Activated CD8-positive, alpha-beta T cell treated with anti-CD3 and anti-CD28 coated beads for 36 hours (primary cell): ENCODE results near the gene C1orf52. TPM values are rescaled to one million over a fixed set of nuclear protein-coding genes. Genes with fewer than 3 reads are reported as not detected.

Experiments
- ATAC-seq: fragments of 200-7000 bp; cut with Tn5 transposase; one replicate; pipeline ENCODE4 v1.10.0; 2021; ENCODE audit warnings: mild to moderate bottlenecking, moderate library complexity
- CTCF ChIA-PET: fragments of 350-600 bp; sonication (Branson Sonifier 250); formaldehyde crosslinking; loops from one replicate; lab custom pipeline; 2021; ENCODE audit warnings: antibody characterized with exemption; lab: Charles Lee
- POLR2A ChIA-PET: fragments of 350-600 bp; sonication (Branson Sonifier 250); formaldehyde crosslinking; loops from one replicate; lab custom pipeline; 2021; ENCODE audit warnings: antibody characterized with exemption; lab: Charles Lee
- DNase-seq: peaks from one replicate; pipeline ENCODE4 v3.0.0-alpha.2; 2020
- H3K27ac Mint-ChIP-seq: one replicate; pipeline ENCODE4 v1.8.0; 2021; ENCODE audit warnings: mild to moderate bottlenecking, mixed read lengths
- H3K27me3 Mint-ChIP-seq: one replicate; pipeline ENCODE4 v1.8.0; 2021; ENCODE audit warnings: mixed read lengths
- H3K36me3 Mint-ChIP-seq: one replicate; pipeline ENCODE4 v1.8.0; 2021; ENCODE audit warnings: low read depth, mixed read lengths
- H3K4me1 Mint-ChIP-seq: one replicate; pipeline ENCODE4 v1.8.0; 2021; ENCODE audit warnings: low read depth, mixed read lengths
- H3K4me3 Mint-ChIP-seq: one replicate; pipeline ENCODE4 v1.8.0; 2021; ENCODE audit warnings: mild to moderate bottlenecking, moderate library complexity, mixed read lengths
- H3K9me3 Mint-ChIP-seq: one replicate; pipeline ENCODE4 v1.8.0; 2021; ENCODE audit warnings: mixed read lengths
- intact Hi-C: fragments of 100-400 bp; cut with micrococcal nuclease; formaldehyde crosslinking; loops from one replicate; pipeline ENCODE4 v1.10.0; 2022
- total RNA-seq, 2 experiments: library from RNA; stranded (reverse); gene quantifications; one replicate each; pipeline ENCODE4 v1.2.3, GENCODE V29; 2021
- TF ChIP-seq, protein P1 (sequence below): fragments of 200-600 bp; IDR thresholded peaks from one replicate; pipeline ENCODE4 v1.8.0; 2022; ENCODE audit warnings: antibody characterized with exemption, mild to moderate bottlenecking

C1orf52 gene
- total RNA-seq, 2 experiments from 2014 or later = 26.8 to 35.7 TPM

DNA sequence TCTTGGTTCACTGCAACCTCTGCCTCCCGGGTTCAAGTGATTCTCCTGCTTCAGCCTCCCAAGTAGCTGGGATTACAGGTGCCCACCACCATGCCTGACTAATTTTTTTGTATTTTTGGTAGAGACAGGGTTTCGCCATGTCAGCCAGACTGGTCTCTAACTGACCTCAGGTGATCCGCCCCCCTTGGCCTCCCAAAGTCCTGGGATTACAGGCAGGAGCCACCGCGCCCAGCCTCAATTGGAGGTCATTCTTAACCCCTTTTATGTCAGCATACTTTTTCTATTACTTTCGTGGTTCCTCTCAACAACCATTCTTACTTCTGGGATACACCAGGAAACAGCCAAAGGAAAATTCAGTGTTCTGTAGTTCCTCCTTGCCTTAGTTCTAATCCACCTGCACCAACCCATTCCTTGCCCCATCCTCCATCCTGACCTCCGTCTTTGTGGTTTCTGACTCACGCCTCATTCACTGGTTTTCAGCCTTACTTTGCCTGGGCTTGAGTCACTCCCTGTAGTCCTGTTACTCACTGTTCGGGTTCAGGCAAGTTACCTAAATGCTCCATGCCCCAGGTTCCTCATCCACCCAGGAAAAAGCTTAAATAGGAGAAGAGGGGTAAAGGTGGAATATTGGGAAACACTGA lies 29.9 kb upstream of the C1orf52 start:
- Mint-ChIP-seq H3K27me3 (peaks cover 3% of the 10 kb centered on the region), H3K9me3 (no peaks in the 10 kb centered on the region), H3K4me3 (no peak overlapping the region), H3K27ac (no peak overlapping the region), H3K36me3 (no peaks in the 10 kb centered on the region), H3K4me1 (peaks cover 11% of the 10 kb centered on the region)
- intact Hi-C loops = no loop called here
- TF ChIP-seq, protein P1, sequence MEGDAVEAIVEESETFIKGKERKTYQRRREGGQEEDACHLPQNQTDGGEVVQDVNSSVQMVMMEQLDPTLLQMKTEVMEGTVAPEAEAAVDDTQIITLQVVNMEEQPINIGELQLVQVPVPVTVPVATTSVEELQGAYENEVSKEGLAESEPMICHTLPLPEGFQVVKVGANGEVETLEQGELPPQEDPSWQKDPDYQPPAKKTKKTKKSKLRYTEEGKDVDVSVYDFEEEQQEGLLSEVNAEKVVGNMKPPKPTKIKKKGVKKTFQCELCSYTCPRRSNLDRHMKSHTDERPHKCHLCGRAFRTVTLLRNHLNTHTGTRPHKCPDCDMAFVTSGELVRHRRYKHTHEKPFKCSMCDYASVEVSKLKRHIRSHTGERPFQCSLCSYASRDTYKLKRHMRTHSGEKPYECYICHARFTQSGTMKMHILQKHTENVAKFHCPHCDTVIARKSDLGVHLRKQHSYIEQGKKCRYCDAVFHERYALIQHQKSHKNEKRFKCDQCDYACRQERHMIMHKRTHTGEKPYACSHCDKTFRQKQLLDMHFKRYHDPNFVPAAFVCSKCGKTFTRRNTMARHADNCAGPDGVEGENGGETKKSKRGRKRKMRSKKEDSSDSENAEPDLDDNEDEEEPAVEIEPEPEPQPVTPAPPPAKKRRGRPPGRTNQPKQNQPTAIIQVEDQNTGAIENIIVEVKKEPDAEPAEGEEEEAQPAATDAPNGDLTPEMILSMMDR = no peak
- DNase-seq (peak; percentile 17), ATAC-seq (peak; percentile 84)
- POLR2A ChIA-PET = interaction anchor here (1.4 kb wide), 1 partner anchor 14 kb away, joined by 5 read pairs; no protein-coding TSS in a partner anchor
- CTCF ChIA-PET = interaction anchor here (1.0 to 1.9 kb wide), 2 partner anchors 22 to 30 kb away, joined by 3 to 6 read pairs; partner anchors contain the start of gene C1orf52

DNA sequence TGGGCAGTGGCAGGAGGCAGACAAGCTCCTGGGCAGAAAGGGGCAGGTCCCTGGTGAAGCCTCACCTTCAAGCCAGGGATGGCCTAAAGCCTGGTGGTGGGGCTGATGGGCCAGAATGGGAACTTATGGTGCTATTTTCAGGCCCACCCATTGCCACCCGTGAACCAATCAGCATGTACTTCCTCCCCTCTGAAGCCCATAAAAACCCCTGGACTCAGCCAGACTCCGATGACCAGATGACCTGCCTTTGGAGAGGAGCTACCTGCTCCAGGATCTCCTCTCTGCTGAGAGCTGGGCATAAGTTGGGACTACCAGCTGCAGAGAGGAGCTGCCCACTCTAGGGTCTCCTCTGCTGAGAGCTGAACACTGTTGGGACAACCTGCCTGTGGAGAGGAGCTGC lies 24.7 kb upstream of the C1orf52 start:
- DNase-seq (no peak), ATAC-seq (no peak)
- TF ChIP-seq, protein P1 = no peak
- H3K4me3 Mint-ChIP-seq = no peak overlapping the region
- no peak overlapping the region for H3K27ac Mint-ChIP-seq
- CTCF ChIA-PET = interaction anchor here (1.3 to 1.8 kb wide), 3 partner anchors 9 to 29 kb away, joined by 3 to 7 read pairs (median 5); partner anchors contain the start of gene C1orf52
- no peaks in the 10 kb centered on the region for H3K9me3 Mint-ChIP-seq
- H3K4me1 Mint-ChIP-seq = peaks cover 7% of the 10 kb centered on the region
- POLR2A ChIA-PET = interaction anchor here (0.9 to 1.3 kb wide), 2 partner anchors 12 to 13 kb away, joined by 3 read pairs; no protein-coding TSS in a partner anchor
- no peaks in the 10 kb centered on the region for H3K27me3 Mint-ChIP-seq
- intact Hi-C loops = no loop called here
- no peaks in the 10 kb centered on the region for H3K36me3 Mint-ChIP-seq

DNA sequence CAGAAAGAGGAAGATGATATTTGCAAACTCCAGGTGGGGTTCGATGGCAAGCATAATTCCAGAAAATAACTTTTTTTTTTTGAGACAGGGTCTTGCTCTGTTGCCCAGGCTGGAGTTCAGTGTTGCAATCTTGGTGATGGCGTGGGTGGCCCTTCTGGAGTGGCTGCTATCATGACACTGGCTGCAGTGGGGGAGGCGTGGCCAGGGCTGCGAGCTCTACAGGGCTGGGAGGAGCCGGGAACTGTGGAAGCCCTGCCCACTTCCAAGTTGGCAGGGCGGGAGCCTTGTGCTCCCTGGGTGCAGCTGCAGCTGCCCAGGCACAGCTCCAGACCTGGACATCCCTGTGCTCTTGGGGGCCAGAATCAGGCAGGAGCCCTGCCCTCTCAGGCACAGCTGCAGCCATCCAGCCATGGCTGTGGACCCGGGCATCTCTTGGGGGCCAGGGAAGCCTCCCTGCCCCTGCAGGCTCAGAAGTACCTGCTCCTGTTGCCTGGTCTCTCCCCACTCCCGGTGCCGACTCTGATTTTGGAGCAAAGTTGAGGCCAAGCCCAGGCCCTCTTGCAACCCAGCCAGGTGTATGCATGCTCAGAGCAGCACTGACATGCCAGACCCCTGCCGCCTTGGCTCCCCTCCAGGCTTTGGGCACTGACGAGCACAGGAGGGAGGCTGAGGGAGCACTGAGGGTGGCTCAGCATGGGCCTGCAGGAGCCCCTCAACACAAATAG lies 24.2 kb upstream of the C1orf52 start:
- no peak overlapping the region for H3K27ac Mint-ChIP-seq
- ChIA-PET POLR2A (interaction anchor here (0.9 to 1.3 kb wide), 2 partner anchors 12 to 14 kb away, joined by 3 read pairs; no protein-coding TSS in a partner anchor), CTCF (interaction anchor here (1.3 kb wide), 1 partner anchor 9 kb away, joined by 3 read pairs; no protein-coding TSS in a partner anchor)
- DNase-seq = no peak
- intact Hi-C loops = no loop called here
- H3K36me3 Mint-ChIP-seq = no peaks in the 10 kb centered on the region
- H3K27me3 Mint-ChIP-seq = no peaks in the 10 kb centered on the region
- no peaks in the 10 kb centered on the region for H3K9me3 Mint-ChIP-seq
- peaks cover 12% of the 10 kb centered on the region for H3K4me1 Mint-ChIP-seq
- no peak overlapping the region for H3K4me3 Mint-ChIP-seq
- TF ChIP-seq, protein P1 = no peak
- ATAC-seq = no peak

DNA sequence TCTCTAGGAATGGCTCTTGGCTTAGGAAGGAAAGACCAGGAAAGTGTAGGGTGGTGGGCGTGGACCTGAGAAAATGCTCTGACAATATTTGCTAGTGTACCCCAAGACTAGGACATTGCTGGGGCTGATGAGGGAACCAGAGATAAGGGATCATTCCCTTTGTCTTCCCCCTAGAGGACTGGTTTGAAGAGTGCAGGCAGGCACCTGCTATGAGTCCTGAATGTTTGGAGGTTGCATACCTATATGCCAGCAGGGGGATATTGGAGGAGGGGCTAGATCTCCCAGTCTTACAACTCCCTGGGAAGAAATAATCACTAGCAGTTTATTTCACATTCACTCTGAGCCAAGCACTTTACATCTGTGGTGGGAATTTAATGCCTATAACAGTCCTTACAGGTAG lies 23.0 kb upstream of the C1orf52 start:
- intact Hi-C loops = no loop called here
- no peak overlapping the region for H3K27ac Mint-ChIP-seq
- peaks cover 13% of the 10 kb centered on the region for H3K4me1 Mint-ChIP-seq
- H3K27me3 Mint-ChIP-seq = no peaks in the 10 kb centered on the region
- H3K4me3 Mint-ChIP-seq = no peak overlapping the region
- H3K36me3 Mint-ChIP-seq = no peaks in the 10 kb centered on the region
- CTCF ChIA-PET = no interaction called here
- DNase-seq = no peak
- no peak for ATAC-seq
- H3K9me3 Mint-ChIP-seq = no peaks in the 10 kb centered on the region
- POLR2A ChIA-PET = no interaction called here
- TF ChIP-seq, protein P1 = no peak
